Chondrocyte (in vitro differentiated cells): Measurements from ENCODE around the gene C11orf86. TPM values are rescaled to one million over a fixed set of nuclear protein-coding genes. Genes with fewer than 3 reads are reported as not detected.

Experiments
- DNase-seq: peaks from one replicate; pipeline ENCODE4 v3.0.0; 2021; ENCODE audit warnings: mixed read lengths, low spot score
- H3K27ac Mint-ChIP-seq: one replicate; pipeline ENCODE4 v1.8.0; 2021; ENCODE audit warnings: mild to moderate bottlenecking, moderate library complexity, mixed read lengths; ENCODE audit not compliant: unreplicated experiment
- H3K27me3 Mint-ChIP-seq: 2 replicates; pipeline ENCODE4 v1.8.0; 2021; ENCODE audit warnings: low read depth, mixed read lengths
- H3K36me3 Mint-ChIP-seq: 2 replicates; pipeline ENCODE4 v1.8.0; 2021; ENCODE audit warnings: low read depth, mixed read lengths
- H3K4me1 Mint-ChIP-seq: 2 replicates; pipeline ENCODE4 v1.8.0; 2021; ENCODE audit warnings: low read depth, mild to moderate bottlenecking, mixed read lengths
- H3K4me3 Mint-ChIP-seq: one replicate; pipeline ENCODE4 v1.8.0; 2021; ENCODE audit warnings: mild to moderate bottlenecking, moderate library complexity, mixed read lengths; ENCODE audit not compliant: unreplicated experiment
- H3K9me3 Mint-ChIP-seq: 2 replicates; pipeline ENCODE4 v1.8.0; 2021; ENCODE audit warnings: low read depth, mixed read lengths
- CTCF ChIP-seq: fragments of 200-600 bp; sonication (generic); IDR thresholded peaks from 2 replicates; pipeline ENCODE4 v1.5.0; 2021; ENCODE audit warnings: antibody characterized with exemption, mild to moderate bottlenecking, moderate library complexity
- total RNA-seq: library from RNA; stranded (reverse); gene quantifications from 3 replicates; pipeline ENCODE4 v1.2.1, GENCODE V29; 2021

C11orf86 gene
- total RNA-seq, 1 donor from 2014 or later = not detected

- peak overlapping the region; percentile 92 for H3K27ac Mint-ChIP-seq
- H3K4me1 Mint-ChIP-seq = peaks cover 44% of the 10 kb centered on the region
- H3K4me3 Mint-ChIP-seq = no peak overlapping the region
- H3K27me3 Mint-ChIP-seq = no peaks in the 10 kb centered on the region
- no peaks in the 10 kb centered on the region for H3K36me3 Mint-ChIP-seq
- DNase-seq = no peak
- H3K9me3 Mint-ChIP-seq = no peaks in the 10 kb centered on the region
- no peak for TF ChIP-seq CTCF
These were observed 7.3 kb upstream of the C11orf86 start for GRCh38 chr11:66967670-66968425.

GRCh38 chr11:66969584-66970225, 5.4 kb upstream of the C11orf86 start:
- H3K4me3 Mint-ChIP-seq = no peak overlapping the region
- DNase-seq = no peak
- no peaks in the 10 kb centered on the region for H3K9me3 Mint-ChIP-seq
- no peak for TF ChIP-seq CTCF
- H3K4me1 Mint-ChIP-seq = peaks cover 51% of the 10 kb centered on the region
- H3K27me3 Mint-ChIP-seq = no peaks in the 10 kb centered on the region
- no peaks in the 10 kb centered on the region for H3K36me3 Mint-ChIP-seq
- H3K27ac Mint-ChIP-seq = peak overlapping the region; percentile 96

GRCh38 chr11:66970371-66970806, 4.7 kb upstream of the C11orf86 start:
- peak overlapping the region; percentile 96 for H3K27ac Mint-ChIP-seq
- no peak for TF ChIP-seq CTCF
- no peaks in the 10 kb centered on the region for H3K36me3 Mint-ChIP-seq
- H3K9me3 Mint-ChIP-seq = no peaks in the 10 kb centered on the region
- no peak for DNase-seq
- peaks cover 51% of the 10 kb centered on the region for H3K4me1 Mint-ChIP-seq
- no peak overlapping the region for H3K4me3 Mint-ChIP-seq
- H3K27me3 Mint-ChIP-seq = no peaks in the 10 kb centered on the region

GRCh38 chr11:66970807-66971442, 4.2 kb upstream of the C11orf86 start:
- no peaks in the 10 kb centered on the region for H3K9me3 Mint-ChIP-seq
- no peaks in the 10 kb centered on the region for H3K36me3 Mint-ChIP-seq
- DNase-seq = no peak
- no peak for TF ChIP-seq CTCF
- H3K4me3 Mint-ChIP-seq = no peak overlapping the region
- no peaks in the 10 kb centered on the region for H3K27me3 Mint-ChIP-seq
- peaks cover 51% of the 10 kb centered on the region for H3K4me1 Mint-ChIP-seq
- peak overlapping the region; percentile 96 for H3K27ac Mint-ChIP-seq

GRCh38 chr11:66971488-66971887, 3.6 kb upstream of the C11orf86 start:
- Mint-ChIP-seq H3K4me1 (peaks cover 51% of the 10 kb centered on the region), H3K9me3 (no peaks in the 10 kb centered on the region), H3K27ac (peak overlapping the region; percentile 96), H3K4me3 (no peak overlapping the region), H3K27me3 (no peaks in the 10 kb centered on the region), H3K36me3 (no peaks in the 10 kb centered on the region)
- DNase-seq = no peak
- no peak for TF ChIP-seq CTCF
